Trophoblast cell (in vitro differentiated cells and primary cell): ENCODE measurements around the gene MYO16.

Experiments used
- DNase-seq, 2 donors: peaks; one replicate each; pipeline ENCODE4 v3.0.0-alpha.2; 2016
- H2AFZ ChIP-seq: 2 replicates; pipeline ENCODE4 v1.6.1; 2013; ENCODE audit warnings: low read length, moderate library complexity, mild to moderate bottlenecking; ENCODE audit not compliant: insufficient read depth, poor library complexity
- H2AK5ac ChIP-seq: 2 replicates; pipeline ENCODE4 v1.6.1; 2013; ENCODE audit warnings: mild to moderate bottlenecking, low read length
- H2BK120ac ChIP-seq: 2 replicates; pipeline ENCODE4 v1.6.1; 2013; ENCODE audit warnings: low read length, mild to moderate bottlenecking, moderate library complexity; ENCODE audit not compliant: insufficient read depth, poor library complexity
- H2BK12ac ChIP-seq: 2 replicates; pipeline ENCODE4 v1.6.1; 2013; ENCODE audit warnings: mild to moderate bottlenecking, low read length, moderate library complexity
- H2BK5ac ChIP-seq: 2 replicates; pipeline ENCODE4 v1.6.1; 2013; ENCODE audit warnings: low read length, low read depth, moderate library complexity, mild to moderate bottlenecking; ENCODE audit not compliant: poor library complexity
- H3K14ac ChIP-seq: 2 replicates; pipeline ENCODE4 v1.6.1; 2013; ENCODE audit warnings: mild to moderate bottlenecking, low read length
- H3K18ac ChIP-seq: 2 replicates; pipeline ENCODE4 v1.6.1; 2013; ENCODE audit warnings: mild to moderate bottlenecking, low read length
- H3K23ac ChIP-seq: 2 replicates; pipeline ENCODE4 v1.6.1; 2013; ENCODE audit warnings: low read length
- H3K27ac ChIP-seq: 2 replicates; pipeline ENCODE4 v1.5.1; 2013; ENCODE audit warnings: low read depth, mild to moderate bottlenecking, inconsistent platforms, low read length, moderate library complexity
- H3K27me3 ChIP-seq: 2 replicates; pipeline ENCODE4 v1.6.1; 2013; ENCODE audit warnings: inconsistent platforms, mild to moderate bottlenecking, low read length, moderate library complexity; ENCODE audit not compliant: insufficient read depth
- H3K36me3 ChIP-seq, 2 experiments: 1 replicate in 1 of 2; 2 replicates in 1 of 2; pipeline ENCODE4 v1.6.1; 2013; ENCODE audit warnings: low read length in 2 of 2, mild to moderate bottlenecking in 2 of 2, moderate library complexity in 1 of 2; ENCODE audit not compliant: insufficient read depth in 2 of 2, control insufficient read depth in 1 of 2
- H3K4ac ChIP-seq: 2 replicates; pipeline ENCODE4 v1.6.1; 2013; ENCODE audit warnings: low read depth, mild to moderate bottlenecking, low read length, moderate library complexity
- H3K4me1 ChIP-seq, 2 experiments: 1 replicate in 1 of 2; 2 replicates in 1 of 2; pipeline ENCODE4 v1.6.1; 2013; ENCODE audit warnings: low read length in 2 of 2, mild to moderate bottlenecking in 2 of 2, moderate library complexity in 1 of 2; ENCODE audit not compliant: insufficient read depth in 2 of 2, control insufficient read depth in 1 of 2
- H3K4me2 ChIP-seq: 2 replicates; pipeline ENCODE4 v1.6.1; 2013; ENCODE audit warnings: inconsistent platforms, mild to moderate bottlenecking, low read length, moderate library complexity
- H3K4me3 ChIP-seq: 2 replicates; pipeline ENCODE4 v1.5.1; 2013; ENCODE audit warnings: mild to moderate bottlenecking, low read depth, low read length, inconsistent platforms
- H3K79me1 ChIP-seq: one replicate; pipeline ENCODE4 v1.6.1; 2013; ENCODE audit warnings: low read length
- H3K79me2 ChIP-seq: 2 replicates; pipeline ENCODE4 v1.6.1; 2013; ENCODE audit warnings: low read length, mild to moderate bottlenecking; ENCODE audit not compliant: control insufficient read depth, insufficient read depth, poor library complexity
- H3K9ac ChIP-seq: 2 replicates; pipeline ENCODE4 v1.6.1; 2013; ENCODE audit warnings: mild to moderate bottlenecking, low read length
- H3K9me3 ChIP-seq: 2 replicates; pipeline ENCODE4 v1.6.1; 2013; ENCODE audit warnings: low read depth, mild to moderate bottlenecking, control low read depth, inconsistent platforms, low read length; ENCODE audit not compliant: insufficient read depth
- H4K12ac ChIP-seq: 2 replicates; pipeline ENCODE4 v1.6.1; 2013; ENCODE audit warnings: low read depth, mild to moderate bottlenecking, low read length, moderate library complexity
- H4K8ac ChIP-seq: 2 replicates; pipeline ENCODE4 v1.6.1; 2013; ENCODE audit warnings: low read depth, mild to moderate bottlenecking, low read length, moderate library complexity
- H4K91ac ChIP-seq: one replicate; pipeline ENCODE4 v1.6.1; 2013; ENCODE audit warnings: low read depth, mild to moderate bottlenecking, low read length, moderate library complexity
- WGBS: extraction: QIAGEN DNeasy Blood & Tissue Kit; methylation state at CpG from one replicate; pipeline ENCODE4 v1.1.7; 2013; ENCODE audit warnings: missing lambda C conversion rate; ENCODE audit not compliant: insufficient read length, insufficient coverage; ENCODE audit errors: extremely low coverage; 5-methylcytosine and 5-hydroxymethylcytosine counted together

Gene MYO16

DNA sequence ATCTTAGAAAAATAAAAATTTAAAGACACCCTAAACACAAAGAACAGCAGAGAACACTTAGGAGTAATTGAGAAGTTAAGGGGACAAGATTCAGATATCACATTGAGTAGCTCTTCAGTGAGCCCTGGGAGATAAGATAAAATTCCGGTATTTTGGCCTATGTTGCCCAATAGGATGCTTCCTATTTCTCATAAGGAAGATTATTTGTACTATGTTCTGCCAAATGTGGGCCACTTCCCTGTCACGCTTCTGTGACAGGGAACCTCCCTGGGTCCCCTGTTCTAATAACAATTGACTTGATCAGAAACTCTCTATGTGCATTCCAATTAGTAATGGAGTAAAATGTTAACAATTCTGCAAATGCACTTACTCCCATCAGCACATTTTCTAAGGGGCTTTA, 310.7 kb downstream of the MYO16 start:
- Histone ChIP-seq H3K27me3 (no peaks in the 10 kb centered on the region), H3K23ac (no peak overlapping the region), H3K36me3 (no peaks in the 10 kb centered on the region), H2AFZ (no peak overlapping the region), H2AK5ac (no peak overlapping the region), H3K9ac (no peak overlapping the region), H3K4me1 (peaks cover 0 to 3% of the 10 kb centered on the region in 2 experiments), H4K8ac (no peak overlapping the region), H3K9me3 (no peaks in the 10 kb centered on the region), H3K27ac (no peak overlapping the region), H4K91ac (no peak overlapping the region), H3K4ac (no peak overlapping the region), H3K4me2 (no peak overlapping the region), H2BK12ac (no peak overlapping the region), H3K79me2 (no peaks in the 10 kb centered on the region), H3K18ac (no peak overlapping the region), H3K4me3 (no peak overlapping the region), H3K79me1 (no peaks in the 10 kb centered on the region), H3K14ac (no peak overlapping the region), H4K12ac (no peak overlapping the region), H2BK120ac (no peak overlapping the region), H2BK5ac (no peak overlapping the region)
- no CpG with 5 or more reads among the region's 2 CpGs for WGBS
- DNase-seq: peak in 1 of 2 donors; percentile 53

DNA sequence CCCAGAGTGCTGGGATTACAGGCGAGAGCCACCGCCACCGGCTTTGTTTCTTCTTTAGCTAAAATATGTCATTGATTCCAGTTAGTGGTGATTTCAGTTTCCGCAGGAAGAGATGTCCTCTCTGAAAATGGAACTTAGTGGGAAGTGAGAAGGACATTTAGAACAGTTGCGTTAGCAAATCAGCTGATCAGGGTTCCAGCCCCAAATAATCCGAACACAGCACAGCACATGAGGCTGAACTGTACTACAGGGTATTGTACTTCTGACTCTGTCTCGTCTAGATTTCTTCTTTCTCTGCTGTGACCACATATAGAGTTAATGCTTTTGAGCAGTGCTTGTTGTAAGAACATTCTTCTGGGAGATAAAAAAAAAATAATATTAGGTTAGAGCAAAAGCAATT, 314.4 kb downstream of the MYO16 start:
- Histone ChIP-seq H2BK5ac (no peak overlapping the region), H3K4me1 (no peaks in the 10 kb centered on the region), H3K14ac (no peak overlapping the region), H3K27ac (no peak overlapping the region), H2AK5ac (no peak overlapping the region), H3K36me3 (no peaks in the 10 kb centered on the region), H3K4me3 (no peak overlapping the region), H3K18ac (no peak overlapping the region), H3K9ac (no peak overlapping the region), H2BK12ac (no peak overlapping the region), H2AFZ (no peak overlapping the region), H3K4ac (no peak overlapping the region), H2BK120ac (no peak overlapping the region), H3K27me3 (no peaks in the 10 kb centered on the region), H4K12ac (no peak overlapping the region), H3K79me2 (no peaks in the 10 kb centered on the region), H4K8ac (no peak overlapping the region), H3K4me2 (no peak overlapping the region), H4K91ac (no peak overlapping the region), H3K9me3 (no peaks in the 10 kb centered on the region), H3K23ac (no peak overlapping the region), H3K79me1 (no peaks in the 10 kb centered on the region)
- no CpG with 5 or more reads among the region's 7 CpGs for WGBS
- DNase-seq: no peak

DNA sequence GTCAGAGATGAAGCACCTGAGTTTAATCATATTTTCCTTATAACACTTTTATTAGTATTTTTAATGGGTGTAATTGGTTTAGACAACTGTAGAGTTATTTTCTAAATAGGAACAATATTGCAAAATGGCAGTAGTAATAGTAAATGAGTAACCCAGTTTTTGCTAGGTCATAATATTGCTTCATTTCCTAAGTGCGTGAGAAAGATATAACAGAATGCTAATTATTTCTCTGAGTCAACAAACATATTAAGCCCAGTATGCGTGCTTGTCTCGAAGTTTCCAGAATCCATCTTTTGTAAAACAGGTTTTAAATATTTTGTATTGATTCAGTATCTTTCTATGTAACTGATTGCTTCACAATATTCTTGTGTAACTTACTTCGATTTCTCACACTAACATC, 315.3 kb downstream of the MYO16 start:
- Histone ChIP-seq H2BK5ac (no peak overlapping the region), H3K36me3 (no peaks in the 10 kb centered on the region)
- WGBS: no CpG with 5 or more reads among the region's 4 CpGs

DNA sequence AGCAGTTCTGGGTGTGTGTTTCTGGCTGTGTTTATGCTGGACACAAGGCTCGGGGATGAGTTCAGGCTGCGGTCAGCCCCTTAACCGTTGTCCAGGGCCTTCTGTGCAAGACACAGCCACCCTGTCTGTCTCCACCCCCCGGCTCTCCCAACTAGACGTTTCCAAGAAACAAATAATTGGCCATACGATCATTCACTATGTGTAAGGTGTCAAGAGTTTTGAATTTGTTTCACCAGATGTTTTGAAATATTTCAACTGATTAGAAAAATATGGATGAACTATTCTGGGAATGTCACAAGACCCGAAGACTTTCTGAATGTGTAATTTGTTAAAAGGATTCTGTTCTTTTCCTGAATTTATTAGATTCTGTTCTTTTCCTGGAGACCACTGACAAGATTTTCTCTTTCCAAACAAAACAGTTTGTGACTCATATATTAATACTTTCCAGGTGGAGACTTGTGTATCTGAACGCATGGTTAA, 318.2 kb downstream of the MYO16 start:
- H4K8ac ChIP-seq: no peak overlapping the region
- H3K4me3 ChIP-seq: no peak overlapping the region
- no peak overlapping the region for H2BK12ac ChIP-seq
- H3K4ac ChIP-seq: no peak overlapping the region
- H4K12ac ChIP-seq: no peak overlapping the region
- no peak overlapping the region for H3K27ac ChIP-seq
- DNase-seq: peak in 1 of 2 donors; percentile 26
- H2AK5ac ChIP-seq: no peak overlapping the region
- H3K14ac ChIP-seq: no peak overlapping the region
- no peak overlapping the region for H2BK5ac ChIP-seq
- no peak overlapping the region for H3K18ac ChIP-seq
- no peaks in the 10 kb centered on the region for H3K79me1 ChIP-seq
- no peaks in the 10 kb centered on the region for H3K79me2 ChIP-seq
- no peaks in the 10 kb centered on the region for H3K9me3 ChIP-seq
- H3K23ac ChIP-seq: no peak overlapping the region
- no peaks in the 10 kb centered on the region for H3K36me3 ChIP-seq
- no peak overlapping the region for H4K91ac ChIP-seq
- H3K4me2 ChIP-seq: no peak overlapping the region
- no CpG with 5 or more reads among the region's 8 CpGs for WGBS
- no peak overlapping the region for H2BK120ac ChIP-seq
- H3K4me1 ChIP-seq: no peaks in the 10 kb centered on the region
- H3K9ac ChIP-seq: no peak overlapping the region
- no peaks in the 10 kb centered on the region for H3K27me3 ChIP-seq
- no peak overlapping the region for H2AFZ ChIP-seq

More for the DNA sequence above, 315.3 kb downstream of the MYO16 start:
- H3K14ac ChIP-seq: no peak overlapping the region
- no peak overlapping the region for H3K4ac ChIP-seq
- no peaks in the 10 kb centered on the region for H3K79me2 ChIP-seq
- no peak overlapping the region for H2AFZ ChIP-seq
- no peak overlapping the region for H3K4me3 ChIP-seq
- H3K23ac ChIP-seq: no peak overlapping the region
- no peaks in the 10 kb centered on the region for H3K9me3 ChIP-seq
- no peak overlapping the region for H2BK120ac ChIP-seq
- no peak overlapping the region for H3K9ac ChIP-seq
- H3K79me1 ChIP-seq: no peaks in the 10 kb centered on the region
- H3K27me3 ChIP-seq: no peaks in the 10 kb centered on the region
- no peak overlapping the region for H2BK12ac ChIP-seq
- H4K8ac ChIP-seq: no peak overlapping the region
- no peak overlapping the region for H3K18ac ChIP-seq
- no peak overlapping the region for H3K27ac ChIP-seq
- H4K91ac ChIP-seq: no peak overlapping the region
- H3K4me2 ChIP-seq: no peak overlapping the region
- H3K4me1 ChIP-seq: no peaks in the 10 kb centered on the region
- H2AK5ac ChIP-seq: no peak overlapping the region
- peak; percentile 35 to 91 for DNase-seq
- H4K12ac ChIP-seq: no peak overlapping the region
